ENCODE results near the gene KCNAB1.

DNA sequence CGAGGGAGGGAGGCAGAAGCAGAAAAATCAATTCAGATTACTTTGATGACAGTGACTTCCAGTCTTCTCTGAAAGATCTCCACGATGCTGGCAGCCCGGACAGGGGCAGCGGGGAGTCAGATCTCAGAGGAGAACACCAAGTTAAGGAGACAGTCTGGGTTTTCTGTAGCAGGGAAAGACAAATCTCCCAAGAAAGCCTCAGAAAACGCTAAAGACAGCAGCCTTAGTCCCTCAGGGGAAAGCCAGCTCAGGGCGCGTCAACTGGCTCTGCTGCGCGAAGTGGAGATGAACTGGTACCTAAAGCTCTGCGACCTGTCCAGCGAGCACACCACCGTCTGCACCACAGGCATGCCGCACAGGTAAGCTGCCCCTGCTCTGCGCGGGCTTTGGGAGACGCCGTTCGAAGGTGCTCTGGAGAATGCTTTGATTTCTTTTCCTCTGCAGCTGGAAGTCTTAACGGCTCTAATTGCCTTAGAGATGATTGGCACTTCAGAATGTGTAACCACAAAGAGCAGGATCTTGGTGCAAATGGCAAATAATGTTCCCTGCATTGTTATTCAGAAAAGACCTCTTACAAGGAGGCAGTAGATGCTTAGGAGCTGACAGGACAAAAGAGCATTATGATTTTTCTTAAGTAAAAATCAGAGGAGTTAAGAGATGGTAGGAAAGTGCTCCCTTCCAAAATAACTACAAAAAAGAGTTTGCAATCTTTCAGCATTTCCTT, at the start of gene KCNAB1:
- TF ChIP-seq, protein P1, sequence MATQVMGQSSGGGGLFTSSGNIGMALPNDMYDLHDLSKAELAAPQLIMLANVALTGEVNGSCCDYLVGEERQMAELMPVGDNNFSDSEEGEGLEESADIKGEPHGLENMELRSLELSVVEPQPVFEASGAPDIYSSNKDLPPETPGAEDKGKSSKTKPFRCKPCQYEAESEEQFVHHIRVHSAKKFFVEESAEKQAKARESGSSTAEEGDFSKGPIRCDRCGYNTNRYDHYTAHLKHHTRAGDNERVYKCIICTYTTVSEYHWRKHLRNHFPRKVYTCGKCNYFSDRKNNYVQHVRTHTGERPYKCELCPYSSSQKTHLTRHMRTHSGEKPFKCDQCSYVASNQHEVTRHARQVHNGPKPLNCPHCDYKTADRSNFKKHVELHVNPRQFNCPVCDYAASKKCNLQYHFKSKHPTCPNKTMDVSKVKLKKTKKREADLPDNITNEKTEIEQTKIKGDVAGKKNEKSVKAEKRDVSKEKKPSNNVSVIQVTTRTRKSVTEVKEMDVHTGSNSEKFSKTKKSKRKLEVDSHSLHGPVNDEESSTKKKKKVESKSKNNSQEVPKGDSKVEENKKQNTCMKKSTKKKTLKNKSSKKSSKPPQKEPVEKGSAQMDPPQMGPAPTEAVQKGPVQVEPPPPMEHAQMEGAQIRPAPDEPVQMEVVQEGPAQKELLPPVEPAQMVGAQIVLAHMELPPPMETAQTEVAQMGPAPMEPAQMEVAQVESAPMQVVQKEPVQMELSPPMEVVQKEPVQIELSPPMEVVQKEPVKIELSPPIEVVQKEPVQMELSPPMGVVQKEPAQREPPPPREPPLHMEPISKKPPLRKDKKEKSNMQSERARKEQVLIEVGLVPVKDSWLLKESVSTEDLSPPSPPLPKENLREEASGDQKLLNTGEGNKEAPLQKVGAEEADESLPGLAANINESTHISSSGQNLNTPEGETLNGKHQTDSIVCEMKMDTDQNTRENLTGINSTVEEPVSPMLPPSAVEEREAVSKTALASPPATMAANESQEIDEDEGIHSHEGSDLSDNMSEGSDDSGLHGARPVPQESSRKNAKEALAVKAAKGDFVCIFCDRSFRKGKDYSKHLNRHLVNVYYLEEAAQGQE (IDR thresholded peaks at IDR 0.05; ENCODE audit: insufficient read depth in 1 of 2, low read depth in 2 of 2, low read length in 2 of 2) = no peak
- TF ChIP-seq POLR2AphosphoS5 (IDR thresholded peaks at IDR 0.05; ENCODE audit: low read depth, low read length) (no peak), TAF1 (IDR thresholded peaks at IDR 0.05; ENCODE audit: borderline replicate concordance, insufficient read depth, low read length) (no peak), SIN3A (IDR thresholded peaks at IDR 0.05; ENCODE audit: borderline replicate concordance, insufficient read depth, low read length) (no peak)

Data from PFSK-1 (cell line).